DMS 273 treated with DMSO at 0.1 percent for 48 hours (cell line): Measurements from ENCODE around the gene SKIC3.

ENCODE experiments used
- DNase-seq: peaks from one replicate; lab custom pipeline; 2025; lab: John Stamatoyannopoulos, UW

Gene SKIC3

DNA sequence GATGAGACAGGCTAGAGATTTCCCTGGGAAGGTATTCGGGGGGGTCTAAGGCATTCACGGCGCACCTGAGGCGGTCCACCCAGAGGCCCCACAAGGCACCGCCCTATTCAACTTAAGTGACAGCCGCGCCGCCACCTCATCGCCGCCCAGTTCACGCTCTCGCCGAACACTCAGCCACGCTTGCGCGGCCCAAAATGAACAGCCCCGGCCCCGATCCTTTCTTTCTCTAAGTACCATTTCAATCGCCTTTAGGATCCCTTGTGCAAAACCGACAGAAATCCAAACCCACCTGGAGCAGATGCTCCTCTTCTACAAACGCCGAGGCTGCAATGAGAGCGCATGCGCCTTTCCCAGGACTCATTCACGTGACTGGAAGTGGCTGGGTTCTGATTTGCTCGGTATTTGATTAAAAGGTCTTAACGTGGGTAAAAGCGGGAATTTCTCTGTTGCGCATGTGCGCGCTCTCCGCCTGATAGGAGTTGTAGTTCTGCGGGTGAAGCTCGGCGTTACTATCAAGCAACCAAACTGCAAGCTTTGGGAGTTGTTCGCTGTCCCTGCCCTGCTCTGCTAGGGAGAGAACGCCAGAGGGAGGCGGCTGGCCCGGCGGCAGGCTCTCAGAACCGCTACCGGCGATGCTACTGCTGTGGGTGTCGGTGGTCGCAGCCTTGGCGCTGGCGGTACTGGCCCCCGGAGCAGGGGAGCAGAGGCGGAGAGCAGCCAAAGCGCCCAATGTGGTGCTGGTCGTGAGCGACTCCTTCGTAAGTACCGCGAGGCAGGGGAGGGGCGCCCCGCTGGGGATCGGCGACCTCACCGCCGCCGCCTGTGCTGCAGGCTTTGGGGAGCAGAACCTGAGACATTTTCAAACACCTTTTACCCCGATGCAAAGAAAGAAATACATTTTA, at the start of gene SKIC3, which contains the start of gene ARSK:
SKIC3 (minus strand) TSS at position 331 of the 902 bp plus-strand sequence. CDS start 7,827 bp downstream, outside the sequence.
ARSK (plus strand) TSS at position 455 of the 902 bp plus-strand sequence; CDS start at position 633, 178 bp downstream.
- peak; percentile 97 for DNase-seq

DNA sequence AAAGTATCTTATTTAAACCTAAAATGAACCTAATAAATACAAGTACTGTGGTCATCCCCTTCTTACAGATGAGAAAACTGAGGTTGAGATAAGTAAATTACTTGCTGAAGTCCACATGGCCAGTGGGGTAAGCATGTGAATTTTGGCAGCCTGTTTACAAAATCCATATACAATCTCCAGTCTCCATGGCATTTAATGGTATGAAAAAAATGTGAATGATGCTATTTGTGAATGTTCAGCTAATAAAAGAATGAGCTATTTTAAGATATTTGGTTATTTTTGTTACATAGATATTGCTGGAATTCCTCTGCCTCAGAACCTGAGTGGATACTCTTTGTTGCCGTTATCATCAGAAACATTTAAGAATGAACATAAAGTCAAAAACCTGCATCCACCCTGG, 45.8 kb upstream of the SKIC3 start:
- DNase-seq, result no peak

DNA sequence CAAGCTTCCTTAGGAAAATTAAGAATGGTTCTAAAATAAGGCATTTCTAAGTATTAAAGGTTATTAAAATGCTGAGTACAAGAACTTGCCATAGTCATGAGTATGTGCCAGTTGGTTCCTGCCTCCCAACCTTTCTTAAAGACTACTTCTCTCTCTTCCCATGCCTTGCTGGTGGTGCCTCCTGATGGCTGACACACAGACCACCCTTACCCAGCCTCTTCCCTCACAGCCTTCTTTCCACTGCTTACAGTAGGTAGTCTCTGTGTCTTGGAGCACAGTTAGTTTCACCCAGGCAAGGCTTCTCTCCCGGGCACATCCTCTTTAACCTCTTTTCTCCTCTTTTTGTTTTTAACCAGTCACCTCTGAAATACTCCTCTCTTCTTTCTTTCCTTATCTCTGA, 44.5 kb upstream of the SKIC3 start:
- no peak for DNase-seq

DNA sequence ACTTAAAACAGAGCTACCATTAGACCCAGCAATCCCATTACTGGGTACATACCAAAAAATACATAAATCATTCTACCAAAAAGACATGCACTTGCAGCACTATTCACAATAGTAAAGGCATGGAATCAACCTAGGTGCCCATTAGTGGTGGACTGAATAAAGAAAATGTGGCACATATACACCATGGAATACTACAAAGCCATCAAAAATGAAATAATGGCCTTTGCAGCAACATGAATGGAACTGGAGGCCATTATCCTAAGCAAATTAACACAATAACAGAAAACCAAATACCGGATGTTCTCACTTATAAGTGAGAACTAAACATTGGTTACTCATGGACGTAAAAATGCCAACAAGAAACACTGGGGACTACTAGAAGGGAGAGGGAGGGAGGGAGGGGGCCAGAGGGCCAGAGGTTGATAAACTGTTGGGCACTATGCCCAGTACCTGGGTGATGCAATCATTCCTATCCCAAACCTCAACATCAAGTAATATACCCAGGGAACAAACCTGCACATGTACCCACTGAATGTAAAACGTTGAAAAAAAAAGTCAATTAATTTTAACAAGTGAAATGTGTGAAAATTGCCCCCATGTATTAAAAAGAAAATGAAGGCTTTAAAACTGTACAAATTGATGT, 40.6 kb upstream of the SKIC3 start:
- no peak for DNase-seq

DNA sequence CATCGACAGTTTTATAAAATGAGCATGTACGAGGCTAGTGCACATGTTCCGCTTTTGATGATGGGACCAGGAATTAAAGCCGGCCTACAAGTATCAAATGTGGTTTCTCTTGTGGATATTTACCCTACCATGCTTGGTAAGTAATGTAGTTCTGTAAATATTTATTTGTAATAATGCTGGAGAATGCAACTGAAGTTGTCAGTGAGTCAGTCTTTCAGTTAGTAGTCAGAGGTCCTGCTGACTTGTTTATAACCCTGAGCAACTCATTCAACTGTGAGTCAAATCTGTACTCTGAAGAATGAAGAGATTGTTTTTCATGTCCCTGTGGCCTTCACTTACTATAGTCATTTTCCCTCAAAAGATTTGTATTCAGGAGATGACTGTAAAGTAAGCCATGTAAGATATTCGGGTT, 36.7 kb upstream of the SKIC3 start:
- DNase-seq, result no peak

DNA sequence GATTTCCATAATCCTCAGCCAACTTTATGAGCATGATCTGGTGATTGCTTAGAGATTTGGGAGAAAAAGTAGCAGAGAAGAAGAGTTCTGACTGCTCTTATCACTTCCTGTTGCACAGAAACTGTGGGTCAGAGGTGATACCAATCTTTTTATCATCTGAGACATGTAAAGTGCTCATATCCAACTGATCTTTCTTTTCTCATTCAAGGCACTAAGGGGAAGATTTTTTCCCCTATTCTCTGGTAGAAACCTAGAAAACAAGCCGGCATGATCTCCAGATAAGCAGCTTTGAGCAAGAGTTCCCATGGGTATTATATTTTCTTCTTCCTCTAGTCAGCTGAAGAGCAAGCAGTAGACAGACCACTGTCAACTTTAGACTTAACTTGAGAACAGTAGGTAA, 36.1 kb upstream of the SKIC3 start:
- DNase-seq, result no peak

DNA sequence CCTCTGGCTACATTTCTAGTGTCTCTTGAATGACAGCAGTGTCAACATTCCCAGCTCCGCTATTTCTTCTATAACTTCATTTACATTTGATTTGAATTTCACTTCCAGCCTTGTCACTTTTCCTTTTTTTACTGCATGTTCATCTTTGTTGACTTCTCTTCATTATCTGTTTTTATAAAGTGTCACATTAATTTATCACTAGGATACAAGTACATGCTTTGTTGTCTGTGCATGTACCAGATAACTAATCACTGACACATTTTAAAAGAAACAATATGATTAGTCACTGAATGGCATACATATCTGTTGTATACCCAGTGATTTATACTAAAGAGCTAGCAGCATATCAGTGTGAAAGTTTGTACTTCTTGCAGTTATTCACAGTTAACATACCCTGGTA, 29.2 kb upstream of the SKIC3 start:
- no peak for DNase-seq

DNA sequence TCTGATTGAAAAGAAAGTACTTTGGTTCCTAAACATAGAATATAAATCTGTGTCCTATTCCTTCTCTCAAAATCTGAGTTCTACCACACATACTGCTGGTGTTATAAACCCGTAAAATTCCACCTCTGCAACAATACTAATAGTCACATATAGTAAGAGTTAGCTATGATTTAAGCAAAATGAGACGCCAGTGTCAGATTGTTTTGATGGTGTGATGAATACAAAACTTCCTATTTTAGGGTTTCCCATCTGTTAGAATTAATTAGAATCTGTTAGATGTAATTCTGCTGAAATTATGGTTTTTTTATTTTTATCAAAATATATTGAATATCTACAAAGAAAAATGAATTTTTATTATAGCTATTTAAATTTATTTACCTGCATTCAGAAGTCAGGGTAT, 26.8 kb upstream of the SKIC3 start:
- no peak for DNase-seq

DNA sequence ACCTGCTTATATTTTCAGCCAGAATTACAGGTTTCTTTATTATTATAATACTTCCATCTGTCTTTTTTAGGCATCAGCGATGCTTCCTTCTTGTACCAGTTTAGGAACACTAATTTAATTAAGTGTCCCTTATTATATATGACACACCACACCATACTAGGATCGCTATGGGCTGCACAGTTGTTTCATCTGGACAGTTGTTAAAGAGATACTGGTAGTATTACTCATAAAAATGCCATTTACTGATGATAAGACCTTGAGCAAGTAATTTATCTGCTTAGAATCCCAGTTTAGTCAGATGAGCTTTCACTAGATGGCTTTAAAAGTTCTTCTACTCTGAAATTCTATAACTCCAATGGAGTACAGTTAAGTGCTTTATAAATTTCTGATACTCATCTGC, 17.2 kb upstream of the SKIC3 start:
- DNase-seq, result no peak

DNA sequence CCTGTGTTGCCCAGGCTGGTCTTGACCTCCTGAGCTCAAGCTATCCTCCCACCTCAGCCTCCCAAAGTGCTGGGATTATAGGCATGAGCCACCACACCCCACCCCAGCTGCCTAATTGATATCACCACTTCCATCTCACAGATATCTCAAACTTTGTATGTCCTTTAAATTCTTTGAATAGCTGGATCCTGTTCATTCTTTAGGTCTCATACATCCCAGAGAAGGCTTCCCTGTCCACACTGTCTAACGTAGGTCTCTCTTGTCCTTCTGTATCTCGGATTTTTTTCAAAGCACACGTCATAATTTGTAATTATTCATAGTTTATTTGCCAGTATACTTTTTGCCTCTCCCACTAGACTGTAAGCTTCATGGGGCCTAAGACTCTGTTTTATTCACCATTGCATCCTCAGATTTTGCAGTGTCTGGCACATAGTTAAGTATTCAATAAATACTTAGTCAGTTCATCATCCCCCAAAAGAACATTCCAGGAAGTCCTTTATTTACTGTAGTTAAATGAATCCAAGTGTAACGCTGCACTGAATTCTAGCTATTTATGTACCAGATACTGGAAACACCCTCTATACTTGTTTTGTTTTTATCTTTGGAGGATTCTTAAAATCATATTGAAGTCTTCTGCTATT, 10.6 kb upstream of the SKIC3 start:
- DNase-seq, result no peak

DNA sequence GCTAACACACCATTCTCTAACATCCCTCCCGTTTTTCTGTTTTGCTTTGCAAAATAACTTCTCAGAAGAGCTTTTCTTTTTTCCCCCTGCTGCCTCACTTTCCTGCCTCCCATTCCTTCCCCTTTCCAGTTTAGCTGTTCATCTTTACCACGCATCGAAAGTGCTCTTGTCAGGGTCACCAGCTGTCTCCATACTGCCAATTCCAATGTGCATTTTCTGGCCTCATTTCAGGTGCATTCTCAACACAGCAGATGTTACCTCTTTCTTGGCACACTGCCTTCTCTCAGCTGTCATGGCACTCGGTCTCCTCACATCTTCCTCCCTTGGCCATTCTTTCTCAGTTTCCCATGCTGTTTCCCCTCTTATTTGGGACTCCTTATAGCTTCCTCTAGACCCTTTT, 9.7 kb upstream of the SKIC3 start:
- peak; percentile 81 for DNase-seq

DNA sequence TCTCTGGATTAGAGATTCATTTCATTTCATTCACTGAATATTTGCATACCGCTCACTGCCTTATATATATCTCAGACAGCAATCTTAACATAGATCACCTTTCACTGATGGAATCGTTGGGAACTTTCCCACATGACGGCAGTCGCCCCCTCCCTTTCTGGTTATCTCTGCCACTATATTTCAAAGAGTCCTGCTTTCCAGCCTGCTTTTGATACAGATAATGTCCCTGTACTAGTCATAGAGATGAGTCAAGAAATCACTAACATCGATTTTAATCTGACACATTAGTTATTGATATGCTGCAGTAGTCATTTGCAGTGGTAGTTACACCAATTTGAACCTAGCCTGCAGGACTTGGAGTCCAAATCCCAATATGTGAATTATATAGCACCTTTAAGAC, 8.6 kb upstream of the SKIC3 start:
- DNase-seq, result no peak

DNA sequence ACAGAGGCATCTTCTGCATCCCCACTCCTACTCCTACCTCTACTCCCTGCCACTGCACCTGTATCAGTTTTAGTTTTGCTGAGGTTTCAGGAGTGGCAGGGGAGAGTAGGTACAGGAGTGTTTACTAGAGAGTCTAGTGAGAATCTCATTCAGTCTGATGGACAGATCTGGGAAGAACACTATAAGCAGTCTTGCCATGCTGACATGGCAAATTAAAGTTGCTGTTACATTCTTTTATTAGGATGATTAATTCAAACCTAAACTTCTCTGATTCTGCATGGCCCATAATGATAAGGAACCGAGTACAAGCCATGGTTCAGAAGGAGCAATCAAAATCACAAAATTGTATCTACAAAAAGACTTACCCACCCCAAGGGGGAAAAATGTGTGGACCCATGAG, 7.5 kb upstream of the SKIC3 start:
- no peak for DNase-seq

DNA sequence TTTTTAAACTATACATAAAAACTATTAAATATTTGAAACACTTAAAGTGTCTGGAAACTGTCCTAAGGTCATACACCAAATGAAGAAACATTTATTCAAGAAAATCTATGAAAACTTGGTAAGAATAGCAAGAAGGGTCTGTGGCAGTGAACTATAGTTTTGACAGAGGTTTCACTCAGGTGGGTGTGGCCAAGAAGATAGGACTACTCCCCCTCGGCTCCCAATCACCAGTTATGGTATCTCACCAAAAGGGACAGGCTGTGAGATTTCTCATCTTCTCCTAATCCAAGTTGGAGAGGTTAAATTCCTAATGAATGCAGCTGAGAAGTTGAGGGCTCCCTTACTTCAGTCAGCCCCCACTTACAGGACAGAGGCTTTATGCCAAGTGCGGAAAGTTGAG, 3.1 kb upstream of the SKIC3 start:
- no peak for DNase-seq

DNA sequence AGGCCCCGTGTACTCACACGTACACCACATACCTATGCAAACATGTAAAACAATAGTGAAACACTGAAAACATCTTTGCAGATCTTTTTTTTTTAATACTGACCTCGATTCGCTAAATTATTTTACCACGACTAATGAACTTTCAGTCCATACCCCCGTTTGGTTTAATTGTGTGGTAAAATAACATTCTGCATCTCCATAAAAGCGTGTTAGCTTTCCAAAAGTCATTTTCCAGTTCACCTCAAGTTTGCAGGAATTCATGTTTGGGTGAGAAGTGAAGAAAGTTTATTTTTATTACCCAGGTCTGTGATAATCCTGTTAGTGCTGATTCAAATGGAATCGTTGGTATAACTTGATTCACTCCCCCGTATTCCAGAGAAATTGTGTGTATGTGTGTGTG, 776 bp upstream of the SKIC3 start:
- no peak for DNase-seq

DNA sequence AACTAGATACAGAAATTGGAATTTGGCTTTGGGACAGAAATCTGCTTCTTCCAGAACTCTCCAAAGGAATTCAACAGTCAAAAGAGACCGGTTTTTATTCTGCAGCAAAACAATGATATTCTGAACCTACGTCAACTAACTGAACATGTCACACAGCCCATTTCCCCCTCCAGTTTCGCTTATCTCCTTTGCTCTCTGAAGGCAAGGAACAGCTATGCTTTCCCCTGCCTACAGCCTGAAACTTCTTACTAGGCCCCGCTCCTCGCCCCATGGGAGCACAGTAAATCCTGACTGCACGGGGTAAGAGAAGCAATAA, 488 bp downstream of the SKIC3 start:
- no peak for DNase-seq

DNA sequence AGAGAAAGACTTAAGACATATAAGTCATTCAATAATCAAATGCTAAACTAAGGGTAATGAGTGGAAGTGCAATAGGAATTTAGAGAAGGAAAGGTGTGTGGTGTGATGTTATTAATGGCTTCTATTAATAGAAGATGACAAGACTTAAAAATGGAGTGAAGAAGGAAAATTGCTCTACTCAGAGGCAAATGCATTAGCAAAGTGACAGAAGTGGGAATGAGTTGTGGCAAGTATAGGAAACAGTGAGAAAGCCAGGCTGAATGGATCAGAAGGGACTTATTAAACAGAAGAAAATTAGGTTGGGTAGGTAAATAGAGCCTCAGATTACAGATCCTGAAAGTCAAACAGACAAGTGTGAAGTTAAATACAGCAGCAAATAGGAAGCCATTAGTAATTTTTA, 5.7 kb downstream of the SKIC3 start:
- no peak for DNase-seq

DNA sequence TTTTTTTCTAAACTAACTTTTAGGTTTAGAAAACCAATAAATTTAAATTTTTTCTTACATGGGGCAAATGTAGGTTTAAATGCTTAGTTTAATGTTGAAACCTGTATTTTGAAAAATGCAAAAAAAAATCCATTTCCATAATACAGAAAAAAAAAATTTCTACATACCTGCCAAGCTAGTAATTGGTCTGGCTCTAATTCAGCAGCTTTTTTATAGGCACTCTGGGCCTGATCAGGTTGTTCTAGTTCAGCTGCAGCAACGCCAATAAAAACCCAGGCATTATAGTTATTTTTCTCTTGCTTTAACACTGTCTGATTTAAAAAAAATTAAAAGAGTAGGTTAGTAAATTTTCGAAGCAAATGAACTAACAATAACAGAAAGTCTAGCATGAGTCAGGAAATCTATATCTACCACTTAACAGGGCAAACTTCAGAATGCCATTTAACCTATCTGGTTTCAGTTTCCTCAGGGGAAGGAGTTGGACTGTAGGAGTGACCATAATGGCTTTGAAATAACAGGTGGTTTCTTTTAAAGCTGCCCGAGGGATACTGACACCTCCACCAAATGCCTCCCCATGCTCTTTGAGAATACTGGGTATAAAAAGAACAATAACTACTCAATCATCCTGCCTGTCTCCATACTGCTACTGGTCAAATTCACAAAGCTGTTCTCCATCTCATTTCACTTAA, 11.6 kb downstream of the SKIC3 start:
- DNase-seq, result peak; percentile 23

DNA sequence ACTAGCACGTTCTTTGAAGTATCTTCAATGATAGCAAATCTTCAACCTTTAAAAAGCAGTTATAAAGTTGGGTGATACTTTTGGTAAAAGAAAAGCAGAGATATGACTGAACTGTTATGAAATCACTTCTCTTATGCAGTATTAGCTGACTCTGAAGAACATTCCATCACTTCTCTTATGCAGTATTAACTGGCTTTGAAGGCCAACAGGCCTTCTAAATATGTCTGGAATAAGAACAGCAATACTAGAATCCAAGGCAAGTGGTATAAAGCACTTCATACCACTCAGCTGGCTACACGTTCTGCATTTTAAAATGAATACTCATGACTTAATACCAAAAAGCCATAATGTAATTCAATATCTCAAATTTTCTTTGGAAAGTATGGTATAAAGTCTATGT, 17.3 kb downstream of the SKIC3 start:
- no peak for DNase-seq

DNA sequence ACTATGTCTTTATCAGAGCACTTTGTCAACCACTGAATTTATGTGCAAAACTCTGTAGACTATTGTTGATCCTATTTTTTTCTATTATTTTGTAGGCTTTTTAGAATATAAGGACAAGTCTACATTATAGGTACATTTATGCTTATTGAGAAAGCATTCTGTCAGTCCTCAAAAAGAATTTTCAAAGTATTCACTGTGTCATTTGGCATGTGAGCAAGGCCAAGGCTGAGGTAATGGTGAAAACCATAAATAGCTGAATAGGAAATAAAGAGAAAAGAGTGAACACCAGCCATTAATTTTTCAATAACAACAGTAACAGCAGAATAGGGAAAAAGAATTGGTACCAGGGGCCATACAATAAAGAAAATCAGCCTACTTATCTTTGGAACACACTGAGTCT, 21.0 kb downstream of the SKIC3 start:
- no peak for DNase-seq

DNA sequence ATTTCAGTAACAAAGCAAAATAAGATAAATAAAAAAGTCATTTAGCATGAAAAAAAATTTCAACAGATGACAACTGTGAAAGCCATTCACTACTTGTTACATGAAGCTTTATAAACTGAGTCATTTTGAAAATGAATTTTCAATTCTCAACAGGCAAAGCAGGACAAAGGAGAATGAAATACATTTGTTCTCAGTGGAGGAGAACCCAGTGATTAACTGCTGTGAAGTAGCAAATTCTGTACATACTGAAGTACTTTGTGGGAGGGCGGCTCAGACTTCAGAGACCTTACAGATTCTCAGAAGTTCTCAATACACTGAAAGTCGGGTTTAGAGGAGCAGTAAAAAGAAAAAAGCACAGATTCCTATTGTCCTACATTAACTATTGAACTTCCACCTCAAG, 21.7 kb downstream of the SKIC3 start:
- no peak for DNase-seq

DNA sequence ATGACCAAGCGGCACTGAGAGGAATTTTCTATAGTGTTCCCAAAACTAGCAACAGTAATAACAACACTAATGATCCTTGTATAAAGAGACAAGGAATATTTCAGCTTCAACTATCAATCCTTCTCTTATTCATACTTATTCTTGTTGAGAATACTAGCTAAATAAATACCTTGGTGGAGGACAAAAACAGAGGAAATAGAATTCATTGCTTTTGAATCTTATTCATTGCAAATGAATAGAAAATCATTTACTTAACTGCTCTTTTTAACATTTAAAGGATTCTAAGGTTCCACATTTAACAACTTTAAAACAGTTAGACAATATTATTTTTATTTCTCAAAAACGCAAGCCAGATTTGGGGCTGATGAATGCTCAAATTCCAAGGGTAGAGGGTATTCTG, 22.4 kb downstream of the SKIC3 start:
- no peak for DNase-seq

DNA sequence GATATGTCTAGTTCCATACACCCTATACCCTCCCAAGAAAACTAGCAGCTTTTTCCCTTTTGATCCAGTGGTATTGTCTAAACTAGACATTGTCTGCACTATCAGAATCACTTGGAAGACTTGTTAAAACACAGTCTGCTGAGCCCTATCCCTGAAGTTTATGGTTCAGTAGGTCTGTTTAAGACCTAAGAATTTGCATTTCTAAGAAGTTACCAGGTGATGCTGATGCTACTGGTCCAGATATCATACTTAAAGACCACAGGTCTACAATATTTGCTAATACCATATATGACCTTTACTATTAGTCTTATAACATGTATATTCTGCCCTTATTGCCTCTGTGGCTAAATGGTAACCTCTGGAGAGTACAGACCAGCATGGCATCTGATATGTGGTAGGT, 23.3 kb downstream of the SKIC3 start:
- no peak for DNase-seq
